ENCODE results near the gene HSP90AA1. TPM values are rescaled to one million over a fixed set of nuclear protein-coding genes. Genes with fewer than 3 reads are reported as not detected.
"Not testable (repeated sequence)": the region's sequence is repeated elsewhere in the genome, so short reads cannot be mapped to it uniquely, and the experiment has no call there.

HSP90AA1 gene
- total and polyA plus RNA-seq, 2 donors (not counting 1 experiment from before 2014, with no cell fraction given), result 190 to 222 TPM

- Histone ChIP-seq H3K27ac (ENCODE audit: low read length in 2 of 2) (no peak overlapping the region), H3K4me1 (ENCODE audit: control insufficient read depth in 2 of 2, insufficient read depth in 2 of 2, low read length in 2 of 2) (peaks cover 0 to 3% of the 10 kb centered on the region in 2 donors), H3K9ac (ENCODE audit: low read length) (no peak overlapping the region), H3K4me3 (ENCODE audit: control extremely low read depth in 1 of 5, extremely low read depth in 1 of 5, insufficient read depth in 1 of 5, low read depth in 2 of 5, low read length in 4 of 5) (no peak overlapping the region), H4K20me1 (ENCODE audit: control insufficient read depth, insufficient read depth, low read length, poor library complexity, severe bottlenecking) (no peaks in the 10 kb centered on the region), H3K36me3 (replicated peaks in 1 of 2; ENCODE audit: control extremely low read depth in 1 of 2, control insufficient read depth in 1 of 2, extremely low read depth in 1 of 2, insufficient read depth in 2 of 2, low read length in 1 of 2) (no peaks in the 10 kb centered on the region), H2AFZ (ENCODE audit: insufficient read depth, low read depth, low read length, poor library complexity, severe bottlenecking) (no peak overlapping the region), H3K79me2 (ENCODE audit: control insufficient read depth, insufficient read depth, low read length) (no peaks in the 10 kb centered on the region), H3K4me2 (replicated peaks; ENCODE audit: low read depth, low read length, poor library complexity, severe bottlenecking) (no peak overlapping the region), H3K9me3 (ENCODE audit: control extremely low read depth in 1 of 3, control insufficient read depth in 2 of 3, insufficient read depth in 1 of 3, low read length in 2 of 3) (no peaks in the 10 kb centered on the region), H3K27me3 (replicated peaks in 1 of 4; ENCODE audit: control extremely low read depth in 1 of 4, control insufficient read depth in 3 of 4, insufficient read depth in 4 of 4, low read length in 3 of 4) (no peaks in the 10 kb centered on the region)
- DNase-seq, result no peak
- H3K9me3 Mint-ChIP-seq (ENCODE audit: insufficient read depth), result no peaks in the 10 kb centered on the region
- H3K27ac Mint-ChIP-seq, result no peak overlapping the region
- WGBS (ENCODE audit: insufficient coverage), result 88% methylated on average over 9 of the region's 12 CpGs
- CTCF ChIA-PET, result no interaction called here
- H3K4me3 Mint-ChIP-seq, result no peak overlapping the region
- TF ChIP-seq, protein P1, sequence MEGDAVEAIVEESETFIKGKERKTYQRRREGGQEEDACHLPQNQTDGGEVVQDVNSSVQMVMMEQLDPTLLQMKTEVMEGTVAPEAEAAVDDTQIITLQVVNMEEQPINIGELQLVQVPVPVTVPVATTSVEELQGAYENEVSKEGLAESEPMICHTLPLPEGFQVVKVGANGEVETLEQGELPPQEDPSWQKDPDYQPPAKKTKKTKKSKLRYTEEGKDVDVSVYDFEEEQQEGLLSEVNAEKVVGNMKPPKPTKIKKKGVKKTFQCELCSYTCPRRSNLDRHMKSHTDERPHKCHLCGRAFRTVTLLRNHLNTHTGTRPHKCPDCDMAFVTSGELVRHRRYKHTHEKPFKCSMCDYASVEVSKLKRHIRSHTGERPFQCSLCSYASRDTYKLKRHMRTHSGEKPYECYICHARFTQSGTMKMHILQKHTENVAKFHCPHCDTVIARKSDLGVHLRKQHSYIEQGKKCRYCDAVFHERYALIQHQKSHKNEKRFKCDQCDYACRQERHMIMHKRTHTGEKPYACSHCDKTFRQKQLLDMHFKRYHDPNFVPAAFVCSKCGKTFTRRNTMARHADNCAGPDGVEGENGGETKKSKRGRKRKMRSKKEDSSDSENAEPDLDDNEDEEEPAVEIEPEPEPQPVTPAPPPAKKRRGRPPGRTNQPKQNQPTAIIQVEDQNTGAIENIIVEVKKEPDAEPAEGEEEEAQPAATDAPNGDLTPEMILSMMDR (IDR thresholded peaks at IDR 0.05), result no peak
- TF ChIP-seq EZH2 (IDR thresholded peaks at IDR 0.05; ENCODE audit: borderline replicate concordance, insufficient read depth, low read depth, low read length, poor library complexity, severe bottlenecking), result no peak
- intact Hi-C loops (cut with micrococcal nuclease), result no loop called here
- H3K4me1 Mint-ChIP-seq, result peaks cover 4% of the 10 kb centered on the region
- POLR2A ChIA-PET, result no interaction called here
- no peak for ATAC-seq (ENCODE audit: low read depth)
- H3K27me3 Mint-ChIP-seq, result no peaks in the 10 kb centered on the region
Observed at GRCh38 chr14:102066041-102066451, 20.8 kb downstream of the HSP90AA1 start.

- H3K36me3 ChIP-seq (replicated peaks in 1 of 2; ENCODE audit: control extremely low read depth in 1 of 2, control insufficient read depth in 1 of 2, extremely low read depth in 1 of 2, insufficient read depth in 2 of 2, low read length in 1 of 2); H3K27ac ChIP-seq (ENCODE audit: low read length in 2 of 2); H3K27me3 Mint-ChIP-seq; H3K4me3 Mint-ChIP-seq; H4K20me1 ChIP-seq (ENCODE audit: control insufficient read depth, insufficient read depth, low read length, poor library complexity, severe bottlenecking); H3K9ac ChIP-seq (ENCODE audit: low read length); H3K79me2 ChIP-seq (ENCODE audit: control insufficient read depth, insufficient read depth, low read length); DNase-seq; H3K4me3 ChIP-seq (ENCODE audit: control extremely low read depth in 1 of 5, extremely low read depth in 1 of 5, insufficient read depth in 1 of 5, low read depth in 2 of 5, low read length in 4 of 5); H3K27ac Mint-ChIP-seq; H3K9me3 Mint-ChIP-seq (ENCODE audit: insufficient read depth); H3K9me3 ChIP-seq (ENCODE audit: control extremely low read depth in 1 of 3, control insufficient read depth in 2 of 3, insufficient read depth in 1 of 3, low read length in 2 of 3); ATAC-seq (ENCODE audit: low read depth); POLR2A ChIA-PET; intact Hi-C loops (cut with micrococcal nuclease); H3K4me2 ChIP-seq (replicated peaks; ENCODE audit: low read depth, low read length, poor library complexity, severe bottlenecking); H3K4me1 ChIP-seq (ENCODE audit: control insufficient read depth in 2 of 2, insufficient read depth in 2 of 2, low read length in 2 of 2); H3K4me1 Mint-ChIP-seq; H3K27me3 ChIP-seq (replicated peaks in 1 of 4; ENCODE audit: control extremely low read depth in 1 of 4, control insufficient read depth in 3 of 4, insufficient read depth in 4 of 4, low read length in 3 of 4); H2AFZ ChIP-seq (ENCODE audit: insufficient read depth, low read depth, low read length, poor library complexity, severe bottlenecking): not testable (repeated sequence)
- WGBS (ENCODE audit: insufficient coverage), result 92% methylated on average over 7 of the region's 8 CpGs
- CTCF ChIA-PET, result interaction anchor here (0.7 to 4.0 kb wide), 2 partner anchors 12 to 32 kb away, joined by 4 to 37 read pairs; no protein-coding TSS in a partner anchor
Observed at GRCh38 chr14:102064590-102064989, 22.3 kb downstream of the HSP90AA1 start.

All from B cell (primary cell).